ENCODE measurements around the gene TP53TG5. TPM values are rescaled to one million over a fixed set of nuclear protein-coding genes. Genes with fewer than 3 reads are reported as not detected.
A peak's percentile ranks its signal among the peaks of the same experiment; 100 is the strongest.

The TP53TG5 gene
- total RNA-seq, 2 experiments from 2014 or later, result not detected

- CTCF ChIA-PET (ENCODE audit: unreplicated experiment), result no interaction called here
- Histone ChIP-seq H2AFZ (ENCODE audit: low read length) (no peak overlapping the region), H3K36me3 (ENCODE audit: insufficient read depth, low read length) (peaks cover 35% of the 10 kb centered on the region), H4K20me1 (ENCODE audit: insufficient read depth, low read length) (peaks cover 9% of the 10 kb centered on the region; the same call in 1 of the 2 replicates), H3K79me2 (ENCODE audit: insufficient read depth, low read depth, low read length) (peaks cover 8% of the 10 kb centered on the region; the same call in 1 of the 2 replicates), H3K4me2 (ENCODE audit: low read length) (peak overlapping the region; percentile 51), H3K4me3 (ENCODE audit: low read depth, low read length, poor library complexity, severe bottlenecking) (no peak overlapping the region), H3K4me1 (ENCODE audit: insufficient read depth, low read length, poor library complexity, severe bottlenecking) (peaks cover 67% of the 10 kb centered on the region), H3K9me3 (ENCODE audit: low read length) (no peaks in the 10 kb centered on the region), H3K9me2 (ENCODE audit: insufficient read depth, low read length) (no peaks in the 10 kb centered on the region), H3K27ac (ENCODE audit: low read depth, low read length, poor library complexity, severe bottlenecking) (no peak overlapping the region)
- intact Hi-C loops (cut with micrococcal nuclease; ENCODE audit: unreplicated experiment), result loop anchor here (5.0 kb wide), 1 partner anchor 607 kb away; the partner anchor contains the start of gene ZNF335
- no TSS peak for BruUV-seq (replicated peaks)
- TF ChIP-seq CTCF (conservative IDR thresholded peaks at IDR 0.05; ENCODE audit: low read length) (no peak), EZH2phosphoT487 (IDR thresholded peaks at IDR 0.05; ENCODE audit: borderline replicate concordance, low read depth, low read length) (no peak)
- POLR2A ChIA-PET, result no interaction called here
- DNase-seq (ENCODE audit: low spot score), result no peak
Observed at GRCh38 chr20:45365444-45365970, 12.6 kb downstream of the TP53TG5 start.

GRCh38 chr20:45363611-45364492, 14.3 kb downstream of the TP53TG5 start:
- Histone ChIP-seq H4K20me1 (ENCODE audit: insufficient read depth, low read length) (peaks cover 9% of the 10 kb centered on the region; the same call in 1 of the 2 replicates), H3K9me3 (ENCODE audit: low read length) (no peaks in the 10 kb centered on the region), H3K27ac (ENCODE audit: low read depth, low read length, poor library complexity, severe bottlenecking) (peak overlapping the region; percentile 54), H3K4me2 (ENCODE audit: low read length) (peak overlapping the region; percentile 77), H3K36me3 (ENCODE audit: insufficient read depth, low read length) (peaks cover 31% of the 10 kb centered on the region), H3K4me1 (ENCODE audit: insufficient read depth, low read length, poor library complexity, severe bottlenecking) (peaks cover 50% of the 10 kb centered on the region), H2AFZ (ENCODE audit: low read length) (peak overlapping the region; percentile 61; the same call in 1 of the 2 replicates), H3K79me2 (ENCODE audit: insufficient read depth, low read depth, low read length) (peaks cover 8% of the 10 kb centered on the region; the same call in 1 of the 2 replicates), H3K4me3 (ENCODE audit: low read depth, low read length, poor library complexity, severe bottlenecking) (peak overlapping the region; percentile 76), H3K9me2 (ENCODE audit: insufficient read depth, low read length) (no peaks in the 10 kb centered on the region)
- intact Hi-C loops (cut with micrococcal nuclease; ENCODE audit: unreplicated experiment), result loop anchor here (1.0 to 5.0 kb wide), 3 partner anchors 53 to 408 kb away; no protein-coding TSS in a partner anchor
- peak; percentile 42 for DNase-seq (ENCODE audit: low spot score)
- BruUV-seq (replicated peaks), result TSS peak; percentile 46
- POLR2A ChIA-PET, result interaction anchor here (1.0 to 1.5 kb wide), 2 partner anchors 52 kb away, joined by 3 to 6 read pairs; partner anchors contain the start of gene PIGT
- CTCF ChIA-PET (ENCODE audit: unreplicated experiment), result interaction anchor here (0.6 to 1.6 kb wide), 4 partner anchors 10 to 73 kb away, joined by 3 to 14 read pairs (median 3); no protein-coding TSS in a partner anchor
- no peak for TF ChIP-seq EZH2phosphoT487 (IDR thresholded peaks at IDR 0.05; ENCODE audit: borderline replicate concordance, low read depth, low read length)
- no peak for TF ChIP-seq CTCF (conservative IDR thresholded peaks at IDR 0.05; ENCODE audit: low read length)
